IMR-90 (cell line): ENCODE data around the gene BMP5. TPM values are rescaled to one million over a fixed set of nuclear protein-coding genes. Genes with fewer than 3 reads are reported as not detected.

Experiments
- ATAC-seq: fragments of 200-7000 bp; cut with Tn5 transposase; 2 replicates; pipeline ENCODE4 v1.9.1; 2020; ENCODE audit warnings: low read depth, mild to moderate bottlenecking, moderate library complexity
- BruUV-seq: library from RNA; stranded (reverse); fragments of 400-500 nt; replicated peaks from 2 replicates; lab custom pipeline; 2021; lab: Mats Ljungman, UMichigan
- CTCF ChIA-PET: fragments of 300-600 bp; formaldehyde crosslinking; extraction: SDS; loops from one replicate; lab custom pipeline; 2021; ENCODE audit warnings: antibody characterized with exemption; lab: Yijun Ruan, JAX
- POLR2A ChIA-PET: fragments of 300-600 bp; sonication (Branson Sonifier 250); formaldehyde crosslinking; loops from one replicate; lab custom pipeline; 2022; ENCODE audit warnings: antibody characterized with exemption; ENCODE audit not compliant: unreplicated experiment; lab: Charles Lee
- DNase-seq: peaks from one replicate; pipeline ENCODE4 v3.0.0; 2013
- H2AFZ ChIP-seq: replicated peaks from 2 replicates; pipeline ENCODE3; 2013; ENCODE audit warnings: low read length, mild to moderate bottlenecking; ENCODE audit not compliant: poor library complexity
- H2AK5ac ChIP-seq: 2 replicates; pipeline ENCODE4 v1.6.1; 2013; ENCODE audit warnings: low read depth, low read length, inconsistent platforms
- H2AK9ac ChIP-seq: replicated peaks from 2 replicates; pipeline ENCODE3; 2013; ENCODE audit warnings: mild to moderate bottlenecking, low read depth, low read length, moderate library complexity; ENCODE audit not compliant: poor library complexity
- H2BK120ac ChIP-seq: 2 replicates; pipeline ENCODE4 v1.6.1; 2013; ENCODE audit warnings: low read depth, low read length, inconsistent platforms
- H2BK15ac ChIP-seq: 3 replicates; pipeline ENCODE4 v1.6.1; 2013; ENCODE audit warnings: low read depth, low read length, inconsistent platforms
- H2BK20ac ChIP-seq: 2 replicates; pipeline ENCODE4 v1.6.1; 2013; ENCODE audit warnings: low read depth, mild to moderate bottlenecking, inconsistent platforms, low read length, moderate library complexity
- H2BK5ac ChIP-seq: 2 replicates; pipeline ENCODE4 v1.6.1; 2013; ENCODE audit warnings: mild to moderate bottlenecking, low read depth, low read length, inconsistent platforms; ENCODE audit not compliant: poor library complexity, severe bottlenecking
- H3K14ac ChIP-seq: replicated peaks from 2 replicates; pipeline ENCODE4 v1.6.1; 2013; ENCODE audit warnings: low read depth, low read length, inconsistent platforms
- H3K18ac ChIP-seq: 2 replicates; pipeline ENCODE4 v1.6.1; 2013; ENCODE audit warnings: low read depth, low read length, control low read depth
- H3K23ac ChIP-seq: 2 replicates; pipeline ENCODE4 v1.6.1; 2013; ENCODE audit warnings: low read depth, low read length, inconsistent platforms
- H3K27ac ChIP-seq: 2 replicates; pipeline ENCODE4 v1.5.1; 2013; ENCODE audit warnings: mild to moderate bottlenecking, control low read depth, low read length; ENCODE audit not compliant: insufficient read depth
- H3K27me3 ChIP-seq: 2 replicates; pipeline ENCODE4 v1.6.1; 2013; ENCODE audit warnings: low read length; ENCODE audit not compliant: control insufficient read depth, insufficient read depth
- H3K36me3 ChIP-seq: 2 replicates; pipeline ENCODE4 v1.6.1; 2013; ENCODE audit warnings: low read length, mixed read lengths; ENCODE audit not compliant: control insufficient read depth, insufficient read depth
- H3K4ac ChIP-seq: 2 replicates; pipeline ENCODE4 v1.6.1; 2013; ENCODE audit warnings: low read depth, low read length, inconsistent platforms
- H3K4me1 ChIP-seq: 2 replicates; pipeline ENCODE4 v1.6.1; 2013; ENCODE audit warnings: low read length, mixed read lengths; ENCODE audit not compliant: control insufficient read depth, insufficient read depth
- H3K4me2 ChIP-seq: 2 replicates; pipeline ENCODE4 v1.6.1; 2013; ENCODE audit warnings: low read depth, mild to moderate bottlenecking, control low read depth, low read length, moderate library complexity
- H3K4me3 ChIP-seq: 2 replicates; pipeline ENCODE4 v1.5.1; 2013; ENCODE audit warnings: low read depth, mild to moderate bottlenecking, control low read depth, low read length, moderate library complexity; ENCODE audit not compliant: insufficient read depth
- H3K56ac ChIP-seq: 2 replicates; pipeline ENCODE4 v1.6.1; 2013; ENCODE audit warnings: low read length, inconsistent platforms; ENCODE audit not compliant: insufficient read depth; ENCODE audit errors: extremely low read depth
- H3K79me1 ChIP-seq, 2 experiments: 2 replicates each; pipeline ENCODE4 v1.6.1; 2013; ENCODE audit warnings: low read length in 2 of 2, inconsistent platforms in 1 of 2, low read depth in 1 of 2
- H3K9ac ChIP-seq: 2 replicates; pipeline ENCODE4 v1.6.1; 2013; ENCODE audit warnings: low read depth, low read length, control low read depth
- H3K9me1 ChIP-seq: 2 replicates; pipeline ENCODE4 v1.6.1; 2013; ENCODE audit warnings: low read length, inconsistent platforms; ENCODE audit not compliant: insufficient read depth
- H3K9me3 ChIP-seq: 2 replicates; pipeline ENCODE4 v1.6.1; 2013; ENCODE audit warnings: low read length; ENCODE audit not compliant: control insufficient read depth, insufficient read depth
- H4K20me1 ChIP-seq: 2 replicates; pipeline ENCODE4 v1.6.1; 2013; ENCODE audit warnings: low read length, inconsistent platforms; ENCODE audit not compliant: insufficient read depth
- H4K5ac ChIP-seq: 2 replicates; pipeline ENCODE4 v1.6.1; 2013; ENCODE audit warnings: mild to moderate bottlenecking, low read depth, low read length, control low read depth
- H4K8ac ChIP-seq, 2 experiments: 2 replicates each; pipeline ENCODE4 v1.6.1; 2013; ENCODE audit warnings: low read depth in 2 of 2, low read length in 2 of 2, control low read depth in 1 of 2, inconsistent platforms in 1 of 2
- H4K91ac ChIP-seq: 2 replicates; pipeline ENCODE4 v1.6.1; 2013; ENCODE audit warnings: low read depth, low read length, inconsistent platforms; ENCODE audit not compliant: insufficient read depth
- BHLHE40 ChIP-seq: fragments of 150-350 bp; IDR thresholded peaks from 2 replicates; pipeline ENCODE4 v1.6.1; 2016; ENCODE audit warnings: mild to moderate bottlenecking, low read depth, low read length
- CEBPB ChIP-seq: IDR thresholded peaks from 2 replicates; pipeline ENCODE4 v1.6.1; 2012; ENCODE audit warnings: low read depth, low read length, improper control_type of control experiment
- CHD1 ChIP-seq: IDR thresholded peaks from 2 replicates; pipeline ENCODE4 v1.6.1; 2012; ENCODE audit warnings: low read depth, low read length, improper control_type of control experiment
- CTCF ChIP-seq: conservative IDR thresholded peaks from 2 replicates; pipeline ENCODE4 v1.5.1; 2012; ENCODE audit warnings: mild to moderate bottlenecking, low read depth, low read length, improper control_type of control experiment
- FOS ChIP-seq: fragments of 150-350 bp; IDR thresholded peaks from 2 replicates; pipeline ENCODE4 v1.6.1; 2016; ENCODE audit warnings: low read depth, low read length
- MAFK ChIP-seq: IDR thresholded peaks from 2 replicates; pipeline ENCODE4 v1.6.1; 2012; ENCODE audit warnings: low read depth, low read length, improper control_type of control experiment
- MAZ ChIP-seq: IDR thresholded peaks from 2 replicates; pipeline ENCODE4 v1.6.1; 2012; ENCODE audit warnings: low read depth, mild to moderate bottlenecking, low read length, improper control_type of control experiment, moderate library complexity, borderline replicate concordance
- MXI1 ChIP-seq: IDR thresholded peaks from 2 replicates; pipeline ENCODE4 v1.6.1; 2012; ENCODE audit warnings: low read depth, mild to moderate bottlenecking, low read length, moderate library complexity, borderline replicate concordance
- NFE2L2 ChIP-seq: fragments of 150-350 bp; IDR thresholded peaks from 2 replicates; pipeline ENCODE4 v1.6.1; 2016; ENCODE audit warnings: low read depth, mild to moderate bottlenecking, low read length
- POLR2A ChIP-seq: IDR thresholded peaks from 2 replicates; pipeline ENCODE4 v1.6.1; 2012; ENCODE audit warnings: mild to moderate bottlenecking, low read depth, low read length
- RAD21 ChIP-seq: IDR thresholded peaks from 2 replicates; pipeline ENCODE4 v1.6.1; 2012; ENCODE audit warnings: low read length, improper control_type of control experiment
- RCOR1 ChIP-seq: IDR thresholded peaks from 2 replicates; pipeline ENCODE4 v1.6.1; 2012; ENCODE audit warnings: mild to moderate bottlenecking, low read length, improper control_type of control experiment; ENCODE audit not compliant: insufficient replicate concordance
- RFX5 ChIP-seq: IDR thresholded peaks from 2 replicates; pipeline ENCODE4 v1.8.0; 2012; ENCODE audit warnings: low read depth, mild to moderate bottlenecking, low read length, moderate library complexity
- SMC3 ChIP-seq: fragments of 150-350 bp; IDR thresholded peaks from 2 replicates; pipeline ENCODE4 v1.6.1; 2016; ENCODE audit warnings: low read depth, mild to moderate bottlenecking, antibody characterized with exemption, low read length, moderate library complexity
- WGBS, 2 experiments: methylation state at CpG; one replicate each; pipeline versions ENCODE4 v1.1.5 to v1.1.7; 2013; ENCODE audit warnings: missing lambda C conversion rate in 2 of 2; ENCODE audit not compliant: insufficient read length in 1 of 2; ENCODE audit errors: extremely low coverage in 2 of 2; 5-methylcytosine and 5-hydroxymethylcytosine counted together
- dilution Hi-C: fragments of 300-500 bp; cut with HindIII; formaldehyde crosslinking; loops from one replicate; pipeline ENCODE4 v1.14.3; 2018; ENCODE audit warnings: low sequenced_read_pairs; ENCODE audit not compliant: unreplicated experiment
- in situ Hi-C: fragments of 300-500 bp; cut with MboI; formaldehyde crosslinking; loops from 3 replicates; pipeline ENCODE4 v1.14.3; 2019; ENCODE audit warnings: low sequenced_read_pairs, inconsistent platforms, mixed read lengths
- intact Hi-C: fragments of 100-400 bp; cut with micrococcal nuclease; formaldehyde crosslinking; loops from 2 replicates; pipeline ENCODE4 v1.10.0; 2022
- polyA plus RNA-seq, 3 experiments: library from polyadenylated mRNA; depleted of rRNA; stranded (reverse); fragments of >200 nt; gene quantifications; 2 replicates each; pipeline ENCODE4 v1.2.3, GENCODE V29; 2012; ENCODE audit warnings: low replicate concordance in 1 of 3
- total RNA-seq: library from RNA; depleted of rRNA; stranded (reverse); fragments of >200 nt; gene quantifications from 2 replicates; pipeline ENCODE4 v1.2.3, GENCODE V29; 2012
- TF ChIP-seq, protein P1 (sequence below): fragments of 150-350 bp; IDR thresholded peaks from 2 replicates; pipeline ENCODE4 v1.6.1; 2017; ENCODE audit warnings: mild to moderate bottlenecking, antibody characterized with exemption, low read length, low read depth

BMP5 gene
- total and polyA plus RNA-seq, 2 of the 4 experiments (the other 2 are of a cell fraction) = under 0.01 to 0.02 TPM

- no peaks in the 10 kb centered on the region for H3K36me3 ChIP-seq
- dilution Hi-C loops = no loop called here
- H2BK5ac ChIP-seq = no peak overlapping the region
- H4K91ac ChIP-seq = no peak overlapping the region
- intact Hi-C loops = no loop called here
- H3K27me3 ChIP-seq = no peaks in the 10 kb centered on the region
- H3K9me3 ChIP-seq = no peaks in the 10 kb centered on the region; the same call in 1 of the 2 replicates
- H2BK120ac ChIP-seq = no peak overlapping the region
- H2AFZ ChIP-seq = no peak overlapping the region
- no peak overlapping the region for H2AK9ac ChIP-seq
- H3K4me1 ChIP-seq = peaks cover 6% of the 10 kb centered on the region; the same call in 1 of the 2 replicates
- no peak overlapping the region for H3K9ac ChIP-seq
- no TSS peak for BruUV-seq
- H2AK5ac ChIP-seq = no peak overlapping the region
- TF ChIP-seq SMC3 (no peak), MXI1 (no peak), RFX5 (no peak), CHD1 (no peak), FOS (no peak), MAZ (no peak), NFE2L2 (no peak), RCOR1 (no peak), MAFK (no peak), CEBPB (no peak), POLR2A (no peak), CTCF (no peak), RAD21 (no peak), BHLHE40 (no peak)
- TF ChIP-seq, protein P1, sequence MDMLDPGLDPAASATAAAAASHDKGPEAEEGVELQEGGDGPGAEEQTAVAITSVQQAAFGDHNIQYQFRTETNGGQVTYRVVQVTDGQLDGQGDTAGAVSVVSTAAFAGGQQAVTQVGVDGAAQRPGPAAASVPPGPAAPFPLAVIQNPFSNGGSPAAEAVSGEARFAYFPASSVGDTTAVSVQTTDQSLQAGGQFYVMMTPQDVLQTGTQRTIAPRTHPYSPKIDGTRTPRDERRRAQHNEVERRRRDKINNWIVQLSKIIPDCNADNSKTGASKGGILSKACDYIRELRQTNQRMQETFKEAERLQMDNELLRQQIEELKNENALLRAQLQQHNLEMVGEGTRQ = no peak
- in situ Hi-C loops = no loop called here
- H2BK15ac ChIP-seq = no peak overlapping the region
- no peak overlapping the region for H3K4ac ChIP-seq
- H3K27ac ChIP-seq = no peak overlapping the region
- no peak for DNase-seq
- H3K4me3 ChIP-seq = no peak overlapping the region
- no peaks in the 10 kb centered on the region for H3K9me1 ChIP-seq
- H2BK20ac ChIP-seq = no peak overlapping the region
- no peak overlapping the region for H3K23ac ChIP-seq
- no peak overlapping the region for H3K56ac ChIP-seq
- ChIA-PET CTCF (interaction anchor here (1.1 kb wide), 1 partner anchor 25 kb away, joined by 4 read pairs; no protein-coding TSS in a partner anchor), POLR2A (no interaction called here)
- ATAC-seq = no peak
- no peak overlapping the region for H4K8ac ChIP-seq
- no peak overlapping the region for H3K14ac ChIP-seq
- no peaks in the 10 kb centered on the region for H3K79me1 ChIP-seq
- peak overlapping the region; percentile 16; the same call in 1 of the 2 replicates for H3K4me2 ChIP-seq
- WGBS, 2 experiments = 100% methylated on average over 1 of the region's 9 CpGs; no CpG with 5 or more reads in 1 of the 2 experiments
- H3K18ac ChIP-seq = peak overlapping the region; percentile 29
- H4K20me1 ChIP-seq = no peaks in the 10 kb centered on the region
- peak overlapping the region; percentile 42; the same call in 1 of the 2 replicates for H4K5ac ChIP-seq
Measured at GRCh38 chr6:55773620-55774216, 101.7 kb downstream of the BMP5 start.
